GM19455 (cell line): ENCODE measurements around the gene XPC.
"Not testable (repeated sequence)": the region's sequence is repeated elsewhere in the genome, so short reads cannot be mapped to it uniquely, and the experiment has no call there.

Experiments used
- ATAC-seq: cut with Tn5 transposase; IDR thresholded peaks from one replicate; pipeline ENCODE4 v1.9.1; 2021; ENCODE audit not compliant: unreplicated experiment

Gene XPC

GRCh38 chr3:14178247-14179113 is at the start of gene XPC, which contains the start of gene LSM3:
XPC (minus strand) TSS chr3:14178601; CDS start chr3:14178568, 33 bp downstream.
LSM3 (plus strand) TSS chr3:14178817; CDS start chr3:14178861, 44 bp downstream.
- ATAC-seq, result peak; percentile 92

GRCh38 chr3:14227856-14228255 is 49.5 kb upstream of the XPC start:
- ATAC-seq, result no peak

- ATAC-seq, result not testable (repeated sequence)
Measured at GRCh38 chr3:14226351-14226750, 48.0 kb upstream of the XPC start.

- no peak for ATAC-seq
Measured at GRCh38 chr3:14225421-14225820, 47.0 kb upstream of the XPC start.

- no peak for ATAC-seq
Measured at GRCh38 chr3:14224895-14225294, 46.5 kb upstream of the XPC start.

GRCh38 chr3:14223595-14223994 is 45.2 kb upstream of the XPC start:
- ATAC-seq, result no peak

- no peak for ATAC-seq
Measured at GRCh38 chr3:14222900-14223594, 44.6 kb upstream of the XPC start.

- ATAC-seq, result no peak
Measured at GRCh38 chr3:14222457-14222856, 44.1 kb upstream of the XPC start.

GRCh38 chr3:14221902-14222301 is 43.5 kb upstream of the XPC start:
- no peak for ATAC-seq

- no peak for ATAC-seq
Measured at GRCh38 chr3:14220933-14221332, 42.5 kb upstream of the XPC start.

- no peak for ATAC-seq
Measured at GRCh38 chr3:14218355-14218754, 40.0 kb upstream of the XPC start.

- no peak for ATAC-seq
Measured at GRCh38 chr3:14216257-14217048, 38.1 kb upstream of the XPC start.

- ATAC-seq, result no peak
Measured at GRCh38 chr3:14214764-14215163, 36.4 kb upstream of the XPC start.

- ATAC-seq, result no peak
Measured at GRCh38 chr3:14213066-14213774, 34.8 kb upstream of the XPC start.

- ATAC-seq, result no peak
Measured at GRCh38 chr3:14212032-14212431, 33.6 kb upstream of the XPC start.

- ATAC-seq, result no peak
Measured at GRCh38 chr3:14211621-14212020, 33.2 kb upstream of the XPC start.

GRCh38 chr3:14210843-14211594 is 32.6 kb upstream of the XPC start:
- ATAC-seq, result no peak

GRCh38 chr3:14210290-14210688 is 31.9 kb upstream of the XPC start:
- ATAC-seq, result no peak

GRCh38 chr3:14209581-14210289 is 31.3 kb upstream of the XPC start:
- ATAC-seq, result no peak
